HCT116 (cell line): Measurements from ENCODE around the gene N4BP3. TPM values are rescaled to one million over a fixed set of nuclear protein-coding genes. Genes with fewer than 3 reads are reported as not detected.

Source experiments
- ATAC-seq: fragments of 200-7000 bp; cut with Tn5 transposase; 2 replicates; pipeline ENCODE4 v1.9.1; 2020; ENCODE audit warnings: mild to moderate bottlenecking, moderate library complexity
- BruUV-seq: library from RNA; stranded (reverse); fragments of 400-500 nt; replicated peaks from 2 replicates; lab custom pipeline; 2021; lab: Mats Ljungman, UMichigan
- CTCF ChIA-PET: fragments of 300-600 bp; sonication (Branson Sonifier 250); formaldehyde crosslinking; loops from one replicate; lab custom pipeline; 2021; ENCODE audit warnings: antibody characterized with exemption; lab: Charles Lee
- POLR2A ChIA-PET: fragments of 300-600, 350-600 bp; sonication (Branson Sonifier 250); formaldehyde crosslinking; loops from one replicate; lab custom pipeline; 2021; ENCODE audit warnings: antibody characterized with exemption; lab: Charles Lee
- RAD21 ChIA-PET, 2 experiments: fragments of 300-600 bp; sonication (Branson Sonifier 250); formaldehyde crosslinking; loops; one replicate each; lab custom pipeline; 2023; ENCODE audit warnings: low total read pairs in 2 of 2; ENCODE audit not compliant: uncharacterized antibody in 2 of 2, unreplicated experiment in 2 of 2, low non-redundant PET in 1 of 2; lab: Charles Lee
- DNase-seq: peaks from one replicate; pipeline ENCODE4 v3.0.0-alpha.2; 2010; ENCODE audit warnings: low read depth, low spot score
- H2AFZ ChIP-seq: fragments of 200-600 bp; shearing (Covaris generic), sonication (generic); 2 replicates; pipeline ENCODE4 v1.6.1; 2017; ENCODE audit warnings: low read depth, mixed run types, mixed read lengths, antibody characterized with exemption, low read length; ENCODE audit not compliant: poor library complexity, severe bottlenecking
- H3K27ac ChIP-seq: 2 replicates; pipeline ENCODE4 v1.5.1; 2012; ENCODE audit warnings: low read depth, low read length
- H3K27me3 ChIP-seq: fragments of 200-600 bp; sonication (generic); 2 replicates; pipeline ENCODE4 v1.6.1; 2016; ENCODE audit warnings: mixed run types, low read length, mixed read lengths; ENCODE audit not compliant: insufficient read depth
- H3K36me3 ChIP-seq, 2 experiments: fragments of 200-500 bp in 1 of 2; fragments of 200-600 bp in 1 of 2; sonication (Bioruptor generic) in 1 of 2; sonication (generic) in 1 of 2; 2 replicates each; pipeline versions ENCODE4 v1.5.1 to v1.6.1; 2014 to 2016; ENCODE audit warnings: low read length in 2 of 2, inconsistent platforms in 1 of 2, mixed read lengths in 1 of 2, mixed run types in 1 of 2; ENCODE audit not compliant: insufficient read depth in 2 of 2, control insufficient read depth in 1 of 2
- H3K4me1 ChIP-seq, 2 experiments: fragments of 200-600 bp in 1 of 2; sonication (generic) in 1 of 2; 2 replicates each; pipeline versions ENCODE4 v1.5.1 to v1.6.1; 2012 to 2017; ENCODE audit warnings: low read length in 2 of 2, inconsistent platforms in 1 of 2, mild to moderate bottlenecking in 1 of 2, mixed read lengths in 1 of 2, mixed run types in 1 of 2, moderate library complexity in 1 of 2; ENCODE audit not compliant: insufficient read depth in 2 of 2, control insufficient read depth in 1 of 2
- H3K4me2 ChIP-seq: fragments of 200-600 bp; sonication (generic); 2 replicates; pipeline ENCODE4 v1.6.1; 2017; ENCODE audit warnings: mixed run types, low read length, mixed read lengths
- H3K4me3 ChIP-seq, 2 experiments: fragments of 200-600 bp in 1 of 2; sonication (generic) in 1 of 2; replicated peaks in 1 of 2; 2 replicates each; pipeline ENCODE4 v1.5.1; 2011 to 2016; ENCODE audit warnings: low read length in 2 of 2, control low read depth in 1 of 2, low read depth in 1 of 2, mild to moderate bottlenecking in 1 of 2, mixed read lengths in 1 of 2, mixed run types in 1 of 2
- H3K79me2 ChIP-seq: fragments of 200-600 bp; sonication (generic); 2 replicates; pipeline ENCODE4 v1.6.1; 2017; ENCODE audit warnings: mild to moderate bottlenecking, mixed run types, low read length, moderate library complexity, mixed read lengths; ENCODE audit not compliant: insufficient read depth
- H3K9ac ChIP-seq: fragments of 200-600 bp; sonication (generic); 2 replicates; pipeline ENCODE4 v1.6.1; 2016; ENCODE audit warnings: low read length, mixed read lengths
- H3K9me2 ChIP-seq: fragments of 200-600 bp; sonication (generic), shearing (Covaris generic); 2 replicates; pipeline ENCODE4 v1.6.1; 2017; ENCODE audit warnings: mixed run types, mild to moderate bottlenecking, moderate library complexity; ENCODE audit not compliant: insufficient read depth
- H3K9me3 ChIP-seq, 2 experiments: fragments of 200-500 bp in 1 of 2; fragments of 200-600 bp in 1 of 2; sonication (Bioruptor generic) in 1 of 2; sonication (generic) in 1 of 2; 2 replicates each; pipeline ENCODE4 v1.6.1; 2014 to 2017; ENCODE audit warnings: low read length in 2 of 2, mixed read lengths in 2 of 2, inconsistent platforms in 1 of 2, low read depth in 1 of 2, mild to moderate bottlenecking in 1 of 2, mixed run types in 1 of 2, moderate library complexity in 1 of 2; ENCODE audit not compliant: control insufficient read depth in 1 of 2, insufficient read depth in 1 of 2
- H4K20me1 ChIP-seq: fragments of 200-600 bp; sonication (generic), shearing (Covaris generic); 2 replicates; pipeline ENCODE4 v1.6.1; 2017; ENCODE audit warnings: mixed run types, mild to moderate bottlenecking, moderate library complexity; ENCODE audit not compliant: insufficient read depth
- CBX3 ChIP-seq: IDR thresholded peaks from 2 replicates; pipeline ENCODE4 v1.6.1; 2012; ENCODE audit warnings: low read depth
- CEBPB ChIP-seq: IDR thresholded peaks from 2 replicates; pipeline ENCODE4 v1.6.1; 2012; ENCODE audit warnings: low read depth
- EGR1 ChIP-seq: IDR thresholded peaks from 2 replicates; pipeline ENCODE4 v1.6.1; 2012; ENCODE audit warnings: low read depth
- ELF1 ChIP-seq: IDR thresholded peaks from 2 replicates; pipeline ENCODE4 v1.6.1; 2012; ENCODE audit warnings: low read depth, borderline replicate concordance
- EZH2 ChIP-seq: fragments of 200-600 bp; sonication (generic); IDR thresholded peaks from 2 replicates; pipeline ENCODE4 v1.6.1; 2017; ENCODE audit warnings: antibody characterized with exemption, mixed run types
- EZH2phosphoT487 ChIP-seq: fragments of 200-600 bp; IDR thresholded peaks from 2 replicates; pipeline ENCODE4 v1.6.1; 2018; ENCODE audit warnings: antibody characterized with exemption, borderline replicate concordance
- FOSL1 ChIP-seq: IDR thresholded peaks from 2 replicates; pipeline ENCODE4 v1.6.1; 2012; ENCODE audit warnings: low read depth
- JUND ChIP-seq: IDR thresholded peaks from 2 replicates; pipeline ENCODE4 v1.6.1; 2012
- POLR2A ChIP-seq: IDR thresholded peaks from 2 replicates; pipeline ENCODE4 v1.7.0; 2011; ENCODE audit warnings: borderline replicate concordance; ENCODE audit not compliant: insufficient read depth, insufficient read length; ENCODE audit errors: extremely low read depth
- RAD21 ChIP-seq: IDR thresholded peaks from 2 replicates; pipeline ENCODE4 v1.6.1; 2012; ENCODE audit warnings: low read depth, mild to moderate bottlenecking
- REST ChIP-seq: IDR thresholded peaks from 2 replicates; pipeline ENCODE4 v1.6.1; 2012; ENCODE audit warnings: low read depth
- SP1 ChIP-seq: IDR thresholded peaks from 2 replicates; pipeline ENCODE4 v1.6.1; 2012; ENCODE audit warnings: low read depth
- SRF ChIP-seq: IDR thresholded peaks from 2 replicates; pipeline ENCODE4 v1.6.1; 2012; ENCODE audit warnings: low read depth
- ZNF274 ChIP-seq: fragments of 200-500 bp; sonication (Bioruptor generic); IDR thresholded peaks from 2 replicates; pipeline ENCODE4 v1.6.1; 2014; ENCODE audit warnings: mild to moderate bottlenecking, low read depth, low read length, inconsistent platforms
- intact Hi-C: fragments of 100-400 bp; cut with micrococcal nuclease; formaldehyde crosslinking; loops from 2 replicates; pipeline ENCODE4 v1.10.0; 2022
- total RNA-seq: library from RNA; stranded (reverse); gene quantifications from one replicate; pipeline ENCODE4 v1.2.1, GENCODE V29; 2021; ENCODE audit not compliant: unreplicated experiment
- TF ChIP-seq, protein P1 (sequence below): IDR thresholded peaks from 2 replicates; pipeline ENCODE4 v1.6.1; 2011; ENCODE audit warnings: mild to moderate bottlenecking, low read length, moderate library complexity; ENCODE audit not compliant: insufficient replicate concordance; ENCODE audit errors: extremely low read depth
- TF ChIP-seq, protein P2 (sequence below): IDR thresholded peaks from 2 replicates; pipeline ENCODE4 v1.6.1; 2012
- TF ChIP-seq, protein P3 (sequence below): IDR thresholded peaks from 2 replicates; pipeline ENCODE4 v1.6.1; 2012

N4BP3 gene
- total RNA-seq, 1 experiment from 2014 or later, result 5.2 TPM

GRCh38 chr5:178108446-178108845 lies 4.9 kb upstream of the N4BP3 start:
- Histone ChIP-seq H3K4me2 (no peak overlapping the region), H3K4me1 (peaks cover 12 to 15% of the 10 kb centered on the region in 2 experiments), H3K4me3 (no peak overlapping the region), H3K27ac (no peak overlapping the region), H3K79me2 (no peaks in the 10 kb centered on the region), H3K27me3 (no peaks in the 10 kb centered on the region), H2AFZ (no peak overlapping the region), H4K20me1 (no peaks in the 10 kb centered on the region), H3K9me3 (no peaks in the 10 kb centered on the region), H3K9me2 (no peaks in the 10 kb centered on the region), H3K9ac (no peak overlapping the region), H3K36me3 (no peaks in the 10 kb centered on the region)
- DNase-seq, result no peak
- BruUV-seq, result no TSS peak
- TF ChIP-seq CEBPB, result no peak
- no peak for TF ChIP-seq CBX3
- TF ChIP-seq JUND, result no peak
- TF ChIP-seq RAD21, result no peak
- TF ChIP-seq, protein P1, sequence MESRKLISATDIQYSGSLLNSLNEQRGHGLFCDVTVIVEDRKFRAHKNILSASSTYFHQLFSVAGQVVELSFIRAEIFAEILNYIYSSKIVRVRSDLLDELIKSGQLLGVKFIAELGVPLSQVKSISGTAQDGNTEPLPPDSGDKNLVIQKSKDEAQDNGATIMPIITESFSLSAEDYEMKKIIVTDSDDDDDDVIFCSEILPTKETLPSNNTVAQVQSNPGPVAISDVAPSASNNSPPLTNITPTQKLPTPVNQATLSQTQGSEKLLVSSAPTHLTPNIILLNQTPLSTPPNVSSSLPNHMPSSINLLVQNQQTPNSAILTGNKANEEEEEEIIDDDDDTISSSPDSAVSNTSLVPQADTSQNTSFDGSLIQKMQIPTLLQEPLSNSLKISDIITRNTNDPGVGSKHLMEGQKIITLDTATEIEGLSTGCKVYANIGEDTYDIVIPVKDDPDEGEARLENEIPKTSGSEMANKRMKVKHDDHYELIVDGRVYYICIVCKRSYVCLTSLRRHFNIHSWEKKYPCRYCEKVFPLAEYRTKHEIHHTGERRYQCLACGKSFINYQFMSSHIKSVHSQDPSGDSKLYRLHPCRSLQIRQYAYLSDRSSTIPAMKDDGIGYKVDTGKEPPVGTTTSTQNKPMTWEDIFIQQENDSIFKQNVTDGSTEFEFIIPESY, result no peak
- no peak for TF ChIP-seq SP1
- no peak for TF ChIP-seq SRF
- no peak for TF ChIP-seq REST
- no peak for TF ChIP-seq POLR2A
- TF ChIP-seq EZH2phosphoT487, result no peak
- no peak for TF ChIP-seq ZNF274
- TF ChIP-seq EZH2, result no peak
- TF ChIP-seq ELF1, result no peak
- TF ChIP-seq FOSL1, result no peak
- TF ChIP-seq, protein P2, sequence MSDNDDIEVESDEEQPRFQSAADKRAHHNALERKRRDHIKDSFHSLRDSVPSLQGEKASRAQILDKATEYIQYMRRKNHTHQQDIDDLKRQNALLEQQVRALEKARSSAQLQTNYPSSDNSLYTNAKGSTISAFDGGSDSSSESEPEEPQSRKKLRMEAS, result no peak
- no peak for TF ChIP-seq EGR1
- TF ChIP-seq, protein P3, sequence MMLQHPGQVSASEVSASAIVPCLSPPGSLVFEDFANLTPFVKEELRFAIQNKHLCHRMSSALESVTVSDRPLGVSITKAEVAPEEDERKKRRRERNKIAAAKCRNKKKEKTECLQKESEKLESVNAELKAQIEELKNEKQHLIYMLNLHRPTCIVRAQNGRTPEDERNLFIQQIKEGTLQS, result no peak
- POLR2A ChIA-PET, result no interaction called here
- RAD21 ChIA-PET, result no interaction called here
- ATAC-seq, result no peak
- CTCF ChIA-PET, result no interaction called here
- intact Hi-C loops, result no loop called here
